A673 (cell line): ENCODE measurements around the gene SCAI. TPM values are rescaled to one million over a fixed set of nuclear protein-coding genes. Genes with fewer than 3 reads are reported as not detected.

Source experiments
- BruUV-seq: library from RNA; stranded (reverse); fragments of 400-500 nt; replicated peaks from 2 replicates; lab custom pipeline; 2021; lab: Mats Ljungman, UMichigan
- CTCF ChIA-PET: fragments of 300-600 bp; sonication (Branson Sonifier 250); formaldehyde crosslinking; loops from one replicate; lab custom pipeline; 2022; ENCODE audit warnings: antibody characterized with exemption; lab: Charles Lee
- POLR2A ChIA-PET: fragments of 300-600 bp; sonication (Branson Sonifier 250); formaldehyde crosslinking; loops from one replicate; lab custom pipeline; 2022; ENCODE audit warnings: antibody characterized with exemption; ENCODE audit not compliant: low non-redundant PET; lab: Charles Lee
- DNase-seq: peaks from one replicate; pipeline ENCODE4 v3.0.0-alpha.2; 2015; ENCODE audit warnings: low spot score
- H3K27ac ChIP-seq: fragments of 200-600 bp; sonication (generic); 2 replicates; pipeline ENCODE4 v1.5.1; 2016; ENCODE audit warnings: mixed run types, low read depth, mild to moderate bottlenecking, mixed read lengths, antibody characterized with exemption, low read length; ENCODE audit not compliant: poor library complexity, severe bottlenecking
- H3K27me3 ChIP-seq: fragments of 200-600 bp; sonication (generic); replicated peaks from 2 replicates; pipeline ENCODE4 v1.6.1; 2017; ENCODE audit warnings: mixed run types, low read depth, mild to moderate bottlenecking, mixed read lengths, antibody characterized with exemption, low read length; ENCODE audit not compliant: insufficient read depth, poor library complexity
- H3K36me3 ChIP-seq: fragments of 200-600 bp; sonication (generic); 2 replicates; pipeline ENCODE4 v1.6.1; 2016; ENCODE audit warnings: mixed run types, mild to moderate bottlenecking, mixed read lengths, antibody characterized with exemption, low read length; ENCODE audit not compliant: insufficient read depth, poor library complexity, severe bottlenecking
- H3K4me1 ChIP-seq: fragments of 200-600 bp; sonication (generic); 2 replicates; pipeline ENCODE4 v1.6.1; 2017; ENCODE audit warnings: mixed run types, mild to moderate bottlenecking, mixed read lengths, antibody characterized with exemption, low read length; ENCODE audit not compliant: insufficient read depth, poor library complexity, severe bottlenecking
- H3K4me3 ChIP-seq: fragments of 200-600 bp; sonication (generic); 2 replicates; pipeline ENCODE4 v1.5.1; 2016; ENCODE audit warnings: low read depth, mixed run types, mild to moderate bottlenecking, mixed read lengths, low read length; ENCODE audit not compliant: poor library complexity, severe bottlenecking
- H3K9me3 ChIP-seq: fragments of 200-600 bp; sonication (generic); 2 replicates; pipeline ENCODE4 v1.6.1; 2016; ENCODE audit warnings: mixed run types, low read depth, mild to moderate bottlenecking, mixed read lengths, antibody characterized with exemption, low read length; ENCODE audit not compliant: poor library complexity, severe bottlenecking
- EZH2 ChIP-seq: fragments of 200-600 bp; sonication (generic); IDR thresholded peaks from 2 replicates; pipeline ENCODE4 v1.6.1; 2017; ENCODE audit warnings: borderline replicate concordance, low read depth, mild to moderate bottlenecking, mixed read lengths, antibody characterized with exemption, low read length; ENCODE audit not compliant: poor library complexity, severe bottlenecking
- intact Hi-C: fragments of 100-400 bp; cut with micrococcal nuclease; formaldehyde crosslinking; loops from one replicate; pipeline ENCODE4 v1.10.0; 2022; ENCODE audit not compliant: unreplicated experiment
- total RNA-seq: library from RNA; stranded (reverse); gene quantifications from 2 replicates; pipeline ENCODE4 v1.2.3, GENCODE V29; 2021
- TF ChIP-seq, protein P1 (sequence below): fragments of 300-800, 200-600 bp; sonication (generic); conservative IDR thresholded peaks from 2 replicates; pipeline ENCODE4 v1.5.1; 2017; ENCODE audit warnings: low read depth, mild to moderate bottlenecking, antibody characterized with exemption, low read length, moderate library complexity, mixed read lengths

The SCAI gene
- total RNA-seq, 1 experiment from 2014 or later: 14.1 TPM

DNA sequence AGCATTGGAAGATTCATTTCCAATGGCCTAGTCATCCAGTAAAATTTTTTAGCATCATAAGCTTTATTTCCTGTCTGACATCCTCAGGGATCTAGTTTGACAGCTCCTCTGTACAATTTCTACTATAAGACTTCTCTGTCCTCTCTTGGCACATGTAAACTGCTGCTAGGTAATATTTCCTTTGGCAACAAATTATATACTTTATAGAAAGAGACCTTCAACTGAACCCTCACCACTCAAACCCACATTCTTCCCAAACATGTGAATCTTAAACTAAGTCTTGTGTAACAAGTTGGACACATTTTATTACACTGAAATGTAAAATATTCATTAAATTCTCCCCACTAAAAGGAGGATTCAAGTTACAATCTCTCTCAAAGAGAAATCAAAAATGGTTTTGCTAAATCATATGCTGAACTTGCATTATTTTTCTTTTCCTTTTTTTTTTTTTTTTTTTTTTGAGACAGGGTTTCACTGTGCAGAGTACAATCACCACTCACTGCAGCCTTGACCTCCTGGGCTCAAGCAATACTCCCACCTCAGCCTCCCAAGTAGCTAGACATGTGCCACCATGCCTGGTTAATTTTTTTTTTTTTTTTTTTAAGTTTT lies 36.9 kb downstream of the SCAI start:
- DNase-seq: peak; percentile 24
- no TSS peak for BruUV-seq

DNA sequence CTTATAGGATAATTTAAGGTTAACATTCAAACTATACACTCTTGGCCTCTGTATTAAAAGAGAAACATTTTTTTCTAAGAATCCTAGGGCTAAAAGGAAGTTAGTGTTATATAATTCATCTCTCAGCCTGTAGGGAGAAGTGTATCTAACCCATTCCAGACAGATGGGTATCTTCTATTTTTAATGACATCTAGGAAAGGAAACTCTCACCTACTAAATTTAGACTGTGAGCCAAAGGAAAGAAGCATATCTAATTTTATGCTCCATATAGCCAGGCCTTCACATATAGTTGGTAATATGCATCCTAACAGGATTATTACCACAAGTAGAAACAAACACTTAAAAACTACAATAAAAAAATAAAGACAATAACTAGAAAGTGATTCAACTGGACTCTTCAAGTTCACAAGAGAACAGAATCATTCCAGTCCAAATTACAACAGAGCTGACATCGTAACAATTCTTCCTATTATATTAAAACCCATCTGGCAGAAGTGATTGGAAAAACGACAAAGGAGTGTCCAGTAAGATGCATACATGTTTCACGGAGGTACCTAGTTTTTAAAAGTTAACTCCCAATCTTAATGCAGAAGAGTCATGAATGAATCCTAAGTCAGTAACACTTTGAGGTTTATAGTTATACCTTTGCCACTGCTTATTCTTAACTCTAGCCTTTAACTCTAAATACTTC lies 39.4 kb downstream of the SCAI start:
- Histone ChIP-seq H3K4me1 (peaks cover 15% of the 10 kb centered on the region), H3K36me3 (no peaks in the 10 kb centered on the region), H3K27ac (no peak overlapping the region), H3K4me3 (no peak overlapping the region), H3K27me3 (no peaks in the 10 kb centered on the region), H3K9me3 (no peaks in the 10 kb centered on the region)
- ChIA-PET CTCF (no interaction called here), POLR2A (no interaction called here)
- DNase-seq: no peak
- intact Hi-C loops: no loop called here
- no TSS peak for BruUV-seq
- TF ChIP-seq, protein P1, sequence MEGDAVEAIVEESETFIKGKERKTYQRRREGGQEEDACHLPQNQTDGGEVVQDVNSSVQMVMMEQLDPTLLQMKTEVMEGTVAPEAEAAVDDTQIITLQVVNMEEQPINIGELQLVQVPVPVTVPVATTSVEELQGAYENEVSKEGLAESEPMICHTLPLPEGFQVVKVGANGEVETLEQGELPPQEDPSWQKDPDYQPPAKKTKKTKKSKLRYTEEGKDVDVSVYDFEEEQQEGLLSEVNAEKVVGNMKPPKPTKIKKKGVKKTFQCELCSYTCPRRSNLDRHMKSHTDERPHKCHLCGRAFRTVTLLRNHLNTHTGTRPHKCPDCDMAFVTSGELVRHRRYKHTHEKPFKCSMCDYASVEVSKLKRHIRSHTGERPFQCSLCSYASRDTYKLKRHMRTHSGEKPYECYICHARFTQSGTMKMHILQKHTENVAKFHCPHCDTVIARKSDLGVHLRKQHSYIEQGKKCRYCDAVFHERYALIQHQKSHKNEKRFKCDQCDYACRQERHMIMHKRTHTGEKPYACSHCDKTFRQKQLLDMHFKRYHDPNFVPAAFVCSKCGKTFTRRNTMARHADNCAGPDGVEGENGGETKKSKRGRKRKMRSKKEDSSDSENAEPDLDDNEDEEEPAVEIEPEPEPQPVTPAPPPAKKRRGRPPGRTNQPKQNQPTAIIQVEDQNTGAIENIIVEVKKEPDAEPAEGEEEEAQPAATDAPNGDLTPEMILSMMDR: no peak
- no peak for TF ChIP-seq EZH2

More for the DNA sequence above, 36.9 kb downstream of the SCAI start:
- Histone ChIP-seq H3K4me3 (no peak overlapping the region), H3K27me3 (no peaks in the 10 kb centered on the region), H3K27ac (no peak overlapping the region), H3K4me1 (peaks cover 15% of the 10 kb centered on the region), H3K36me3 (no peaks in the 10 kb centered on the region), H3K9me3 (no peaks in the 10 kb centered on the region)
- TF ChIP-seq, protein P1: no peak
- no peak for TF ChIP-seq EZH2
- POLR2A ChIA-PET: no interaction called here
- intact Hi-C loops: no loop called here
- CTCF ChIA-PET: no interaction called here

DNA sequence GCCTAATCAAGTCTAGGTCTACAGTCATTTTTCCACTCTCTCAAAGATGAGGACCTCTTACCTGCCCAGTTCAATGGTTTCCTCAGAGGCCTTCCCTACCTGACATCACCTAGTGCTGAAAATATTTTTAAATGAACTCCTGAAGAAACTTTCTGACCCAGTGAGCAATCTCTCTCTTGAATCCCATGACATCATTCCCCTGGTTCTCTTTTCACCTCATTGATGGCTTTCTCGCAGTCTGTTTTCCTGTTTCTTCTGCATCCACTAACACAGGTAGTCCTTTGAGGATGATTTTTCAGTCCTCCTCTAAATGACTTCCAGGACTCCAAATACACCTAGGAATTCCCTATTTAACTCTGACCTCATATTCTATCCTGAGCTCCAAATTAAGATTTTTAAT lies 40.3 kb downstream of the SCAI start:
- intact Hi-C loops: no loop called here
- no peaks in the 10 kb centered on the region for H3K36me3 ChIP-seq
- no peaks in the 10 kb centered on the region for H3K27me3 ChIP-seq
- H3K4me1 ChIP-seq: peaks cover 15% of the 10 kb centered on the region
- no peak overlapping the region for H3K4me3 ChIP-seq
- no TSS peak for BruUV-seq
- TF ChIP-seq, protein P1: no peak
- TF ChIP-seq EZH2: no peak
- no peaks in the 10 kb centered on the region for H3K9me3 ChIP-seq
- ChIA-PET CTCF (no interaction called here), POLR2A (no interaction called here)
- H3K27ac ChIP-seq: no peak overlapping the region
- DNase-seq: no peak
